Gastroesophageal sphincter (tissue), 3 donors: ENCODE results near the gene CLSTN2.

Experiments
- EP300 ChIP-seq: sonication (generic); formaldehyde crosslinking; IDR thresholded peaks from one replicate; pipeline ENCODE4 v1.6.1; 2017; ENCODE audit warnings: antibody characterized with exemption, mild to moderate bottlenecking
- POLR2AphosphoS5 ChIP-seq: sonication (generic); formaldehyde crosslinking; IDR thresholded peaks from one replicate; pipeline ENCODE4 v1.6.1; 2017; ENCODE audit warnings: antibody characterized with exemption
- TF ChIP-seq, protein P1 (sequence below), 4 experiments: fragments of 200-600 bp in 2 of 4; fragments of 450-650 bp in 2 of 4; sonication (generic) in 1 of 4; IDR thresholded peaks; one replicate each; pipeline ENCODE4 v1.5.1; 2017 to 2019; ENCODE audit warnings: antibody characterized with exemption in 4 of 4, mild to moderate bottlenecking in 2 of 4, moderate library complexity in 2 of 4

DNA sequence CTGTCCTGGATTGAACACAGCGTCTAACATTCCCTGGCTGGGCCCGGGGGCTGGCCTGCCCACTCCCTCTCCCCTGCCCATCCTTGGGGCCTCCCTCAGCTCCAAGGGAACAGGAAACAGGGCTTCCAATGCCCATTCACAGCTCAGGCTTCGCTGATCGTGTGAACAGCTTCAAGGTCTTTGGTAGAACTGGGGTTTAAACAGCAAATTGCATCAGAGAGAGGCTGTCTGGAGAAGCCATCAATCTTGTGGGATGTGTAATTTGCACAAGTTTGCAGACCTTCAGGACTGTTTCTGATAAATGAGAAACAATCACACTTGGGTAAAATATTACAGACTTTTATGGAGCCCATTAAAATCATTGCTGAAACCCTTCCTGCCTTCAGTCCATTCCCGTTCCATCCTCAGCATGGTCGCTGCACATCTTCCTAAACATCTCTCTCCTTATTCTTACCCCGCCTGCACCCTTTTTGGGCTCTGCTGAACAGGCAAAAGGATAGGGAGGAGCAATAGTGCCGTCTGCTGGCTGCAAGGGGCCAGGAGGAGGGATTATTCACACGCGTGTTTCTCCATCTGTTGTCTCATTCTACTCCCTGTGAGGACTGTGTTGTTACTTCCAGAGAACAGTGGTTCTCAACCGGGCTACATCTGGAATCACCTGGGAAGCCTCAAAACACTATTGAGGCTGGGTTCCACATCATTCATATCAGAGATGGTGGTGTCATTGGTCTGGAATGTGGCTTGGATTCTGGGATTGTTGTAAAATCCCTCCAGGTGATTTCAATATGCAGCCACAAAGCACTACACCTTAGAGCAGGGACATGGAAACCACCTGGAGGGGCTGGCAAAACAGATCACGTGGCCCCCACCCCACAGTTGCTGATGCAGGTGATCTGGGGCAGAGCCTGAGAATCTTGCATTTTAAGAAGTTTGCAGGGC is 116.3 kb downstream of the CLSTN2 start:
- TF ChIP-seq EP300 (no peak), POLR2AphosphoS5 (no peak)
- TF ChIP-seq, protein P1, sequence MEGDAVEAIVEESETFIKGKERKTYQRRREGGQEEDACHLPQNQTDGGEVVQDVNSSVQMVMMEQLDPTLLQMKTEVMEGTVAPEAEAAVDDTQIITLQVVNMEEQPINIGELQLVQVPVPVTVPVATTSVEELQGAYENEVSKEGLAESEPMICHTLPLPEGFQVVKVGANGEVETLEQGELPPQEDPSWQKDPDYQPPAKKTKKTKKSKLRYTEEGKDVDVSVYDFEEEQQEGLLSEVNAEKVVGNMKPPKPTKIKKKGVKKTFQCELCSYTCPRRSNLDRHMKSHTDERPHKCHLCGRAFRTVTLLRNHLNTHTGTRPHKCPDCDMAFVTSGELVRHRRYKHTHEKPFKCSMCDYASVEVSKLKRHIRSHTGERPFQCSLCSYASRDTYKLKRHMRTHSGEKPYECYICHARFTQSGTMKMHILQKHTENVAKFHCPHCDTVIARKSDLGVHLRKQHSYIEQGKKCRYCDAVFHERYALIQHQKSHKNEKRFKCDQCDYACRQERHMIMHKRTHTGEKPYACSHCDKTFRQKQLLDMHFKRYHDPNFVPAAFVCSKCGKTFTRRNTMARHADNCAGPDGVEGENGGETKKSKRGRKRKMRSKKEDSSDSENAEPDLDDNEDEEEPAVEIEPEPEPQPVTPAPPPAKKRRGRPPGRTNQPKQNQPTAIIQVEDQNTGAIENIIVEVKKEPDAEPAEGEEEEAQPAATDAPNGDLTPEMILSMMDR (IDR thresholded peaks at IDR 0.05) = peak in 2 of 4 experiments; percentile 14 to 31
